Activated CD8-positive, alpha-beta T cell treated with anti-CD3 and anti-CD28 coated beads, Interleukin-2, amount 10 ng/mL, durations not matched to agents 7 days and 5 days (primary cell): ENCODE data around the gene NNMT. TPM values are rescaled to one million over a fixed set of nuclear protein-coding genes. Genes with fewer than 3 reads are reported as not detected.

ENCODE experiments used
- ATAC-seq: fragments of 150-1000 bp; cut with Tn5 transposase; one replicate; pipeline ENCODE4 v1.10.0; 2021; ENCODE audit warnings: moderate library complexity
- CTCF ChIA-PET: fragments of 350-600 bp; sonication (Branson Sonifier 250); formaldehyde crosslinking; loops from one replicate; lab custom pipeline; 2021; ENCODE audit warnings: antibody characterized with exemption; lab: Charles Lee
- POLR2A ChIA-PET: fragments of 350-600 bp; sonication (Branson Sonifier 250); formaldehyde crosslinking; loops from one replicate; lab custom pipeline; 2021; ENCODE audit warnings: antibody characterized with exemption; lab: Charles Lee
- DNase-seq: peaks from one replicate; pipeline ENCODE4 v3.0.0-alpha.2; 2020
- H3K27ac Mint-ChIP-seq: one replicate; pipeline ENCODE4 v1.8.0; 2021; ENCODE audit warnings: mild to moderate bottlenecking, mixed read lengths
- H3K27me3 Mint-ChIP-seq: one replicate; pipeline ENCODE4 v1.8.0; 2021; ENCODE audit warnings: low read depth, mixed read lengths
- H3K36me3 Mint-ChIP-seq: one replicate; pipeline ENCODE4 v1.8.0; 2021; ENCODE audit warnings: low read depth, mixed read lengths
- H3K4me1 Mint-ChIP-seq: one replicate; pipeline ENCODE4 v1.8.0; 2021; ENCODE audit warnings: low read depth, mixed read lengths
- H3K4me3 Mint-ChIP-seq: one replicate; pipeline ENCODE4 v1.8.0; 2021; ENCODE audit warnings: mild to moderate bottlenecking, mixed read lengths
- H3K9me3 Mint-ChIP-seq: one replicate; pipeline ENCODE4 v1.8.0; 2022; ENCODE audit warnings: mixed read lengths; ENCODE audit not compliant: insufficient read depth
- total RNA-seq, 2 experiments: library from RNA; stranded (reverse); gene quantifications; one replicate each; pipeline ENCODE4 v1.2.3, GENCODE V29; 2021

The NNMT gene
- total RNA-seq, 2 experiments from 2014 or later, result not detected

DNA sequence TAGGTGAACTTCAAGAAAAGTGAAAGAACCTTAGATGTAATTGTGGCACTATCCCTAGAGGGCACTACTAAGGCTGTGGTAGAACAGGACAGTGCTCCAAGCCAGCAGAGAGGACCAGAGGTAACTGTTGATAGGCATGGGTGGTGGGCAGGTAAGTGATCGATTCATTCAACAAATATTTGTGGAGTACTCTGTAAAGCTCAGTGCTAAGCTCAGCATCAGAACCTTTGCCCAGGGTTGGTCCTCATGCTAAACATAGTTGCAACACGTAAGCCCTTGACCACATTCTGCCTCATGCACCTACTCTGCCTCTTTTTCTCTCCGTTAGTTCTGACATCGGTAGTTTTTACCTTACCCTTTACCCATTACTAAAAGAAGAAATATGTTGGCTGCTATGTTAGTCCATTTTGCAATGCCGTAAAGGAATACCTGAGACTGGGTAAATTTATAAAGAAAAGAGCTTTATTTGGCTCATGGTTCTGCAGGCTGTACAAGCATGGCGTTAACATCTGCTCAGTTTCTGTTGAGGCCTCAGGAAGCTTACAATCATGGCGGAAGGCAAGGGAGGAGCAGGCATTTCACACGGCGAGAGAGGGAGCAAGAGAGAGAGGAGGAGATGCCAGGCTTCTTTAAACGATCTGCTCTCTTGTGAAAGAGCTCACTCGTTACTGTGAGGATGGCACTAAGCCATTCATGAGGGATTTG lies 18.4 kb upstream of the NNMT start:
- H3K9me3 Mint-ChIP-seq, result no peaks in the 10 kb centered on the region
- POLR2A ChIA-PET, result no interaction called here
- ATAC-seq (no peak), DNase-seq (no peak)
- no peak overlapping the region for H3K27ac Mint-ChIP-seq
- no peaks in the 10 kb centered on the region for H3K4me1 Mint-ChIP-seq
- no peak overlapping the region for H3K4me3 Mint-ChIP-seq
- CTCF ChIA-PET, result interaction anchor here (1.2 to 1.7 kb wide), 3 partner anchors 9 to 15 kb away, joined by 4 to 6 read pairs (median 5); no protein-coding TSS in a partner anchor
- H3K36me3 Mint-ChIP-seq, result no peaks in the 10 kb centered on the region
- peaks cover 41% of the 10 kb centered on the region for H3K27me3 Mint-ChIP-seq

DNA sequence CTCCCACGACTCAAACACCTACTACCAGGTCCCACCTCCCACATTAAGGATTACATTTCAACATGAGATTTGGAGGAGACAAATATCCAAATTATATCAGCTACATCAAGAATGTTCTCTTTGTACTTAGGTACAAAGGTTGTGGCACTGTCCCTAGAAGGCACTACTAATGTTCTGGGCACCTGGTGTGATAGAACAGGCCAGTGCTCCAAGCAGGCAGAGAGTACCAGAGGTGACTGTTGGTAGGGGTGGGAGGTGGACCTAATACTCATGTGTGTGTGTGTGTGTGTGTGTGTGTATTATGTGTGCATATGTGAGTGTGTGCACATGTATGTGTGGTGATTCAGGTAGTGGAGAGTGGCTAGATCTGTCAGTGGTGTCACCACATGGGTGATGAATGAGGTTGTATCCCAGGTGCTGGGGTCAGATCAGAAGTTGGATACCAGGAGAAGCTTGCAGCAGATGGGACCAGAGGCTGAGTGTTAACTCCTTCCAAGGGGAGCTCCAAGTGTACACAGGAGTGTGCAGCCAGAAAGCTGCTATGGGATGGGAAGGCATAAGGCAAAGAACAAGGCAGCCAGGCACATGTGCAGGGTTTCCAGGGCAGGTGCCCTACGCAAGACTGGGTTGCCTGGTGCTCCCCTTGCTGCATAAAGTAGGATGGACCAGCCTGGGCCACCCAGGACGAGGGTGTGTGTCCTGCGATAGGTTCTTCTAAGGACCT lies 17.7 kb upstream of the NNMT start:
- Mint-ChIP-seq H3K4me3 (no peak overlapping the region), H3K27me3 (peaks cover 43% of the 10 kb centered on the region), H3K27ac (no peak overlapping the region), H3K36me3 (no peaks in the 10 kb centered on the region), H3K4me1 (no peaks in the 10 kb centered on the region), H3K9me3 (no peaks in the 10 kb centered on the region)
- CTCF ChIA-PET, result interaction anchor here (1.2 to 1.7 kb wide), 3 partner anchors 9 to 16 kb away, joined by 4 to 6 read pairs (median 5); no protein-coding TSS in a partner anchor
- DNase-seq, result no peak
- no peak for ATAC-seq
- POLR2A ChIA-PET, result no interaction called here

GRCh38 chr11:114279792-114280546 lies 16.2 kb upstream of the NNMT start:
- no peak overlapping the region for H3K27ac Mint-ChIP-seq
- no peak for ATAC-seq
- ChIA-PET POLR2A (interaction anchor here (0.6 kb wide), 1 partner anchor 285 kb away, joined by 3 read pairs; no protein-coding TSS in a partner anchor), CTCF (interaction anchor here (0.6 to 1.7 kb wide), 4 partner anchors 17 to 67 kb away, joined by 3 to 6 read pairs (median 4); no protein-coding TSS in a partner anchor)
- no peak for DNase-seq
- peaks cover 36% of the 10 kb centered on the region for H3K27me3 Mint-ChIP-seq
- H3K9me3 Mint-ChIP-seq, result no peaks in the 10 kb centered on the region
- H3K4me1 Mint-ChIP-seq, result no peaks in the 10 kb centered on the region
- no peak overlapping the region for H3K4me3 Mint-ChIP-seq
- H3K36me3 Mint-ChIP-seq, result no peaks in the 10 kb centered on the region

DNA sequence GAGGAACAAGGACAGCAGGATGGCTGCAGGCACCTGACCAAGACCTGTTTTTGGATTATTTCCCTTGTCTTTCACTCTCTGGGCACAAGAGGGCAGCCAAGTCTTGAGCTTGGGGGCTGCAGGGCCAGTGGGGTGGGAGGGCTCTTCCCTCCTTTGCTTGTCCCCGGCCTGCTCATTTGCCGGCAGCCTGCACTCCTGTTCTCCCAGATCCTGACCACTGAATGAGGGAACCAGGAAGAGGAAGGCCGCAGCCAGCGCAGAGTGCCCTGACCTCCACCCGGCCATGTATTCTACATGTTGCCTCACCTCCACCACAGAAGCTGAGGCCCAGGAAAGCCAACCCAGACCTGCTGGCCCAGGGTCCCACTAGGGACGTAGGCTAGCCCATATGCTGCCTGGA lies 15.5 kb upstream of the NNMT start:
- Mint-ChIP-seq H3K9me3 (no peaks in the 10 kb centered on the region), H3K27ac (no peak overlapping the region), H3K27me3 (peaks cover 32% of the 10 kb centered on the region), H3K4me3 (no peak overlapping the region), H3K36me3 (no peaks in the 10 kb centered on the region), H3K4me1 (no peaks in the 10 kb centered on the region)
- ChIA-PET CTCF (interaction anchor here (0.7 to 1.7 kb wide), 10 partner anchors 11 to 382 kb away, joined by 3 to 7 read pairs (median 4); no protein-coding TSS in a partner anchor), POLR2A (interaction anchor here (0.6 kb wide), 1 partner anchor 385 kb away, joined by 3 read pairs; no protein-coding TSS in a partner anchor)
- DNase-seq (no peak), ATAC-seq (no peak)

DNA sequence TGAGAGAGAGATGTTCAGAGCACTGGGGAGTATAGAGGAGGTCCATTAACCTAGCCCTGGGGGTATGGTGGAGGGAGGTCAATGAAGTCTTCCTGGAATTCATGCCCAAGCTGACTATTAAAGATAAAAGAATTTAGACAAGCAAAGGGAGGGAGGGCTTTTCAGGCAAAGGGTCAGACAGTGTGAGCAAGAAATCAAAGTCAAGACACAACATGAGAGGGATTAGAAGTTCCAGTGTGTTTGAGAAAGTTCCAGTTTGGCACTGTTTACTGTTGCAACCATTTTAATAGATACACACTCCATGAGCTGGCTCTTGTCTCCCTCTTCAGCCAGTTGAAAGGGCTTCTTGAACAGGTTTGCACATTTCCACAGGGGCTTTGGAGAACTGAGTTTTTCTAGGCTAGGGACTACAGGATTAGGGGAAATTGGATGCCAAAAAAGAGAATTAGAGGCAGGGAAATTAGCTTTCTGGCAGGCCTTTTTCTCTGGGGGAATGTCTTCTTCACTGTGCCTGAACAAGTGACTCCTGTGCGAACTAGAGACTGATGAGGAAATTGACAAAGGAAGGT lies 14.7 kb upstream of the NNMT start:
- ChIA-PET POLR2A (no interaction called here), CTCF (interaction anchor here (0.8 to 1.7 kb wide), 9 partner anchors 10 to 290 kb away, joined by 3 to 7 read pairs (median 4); no protein-coding TSS in a partner anchor)
- Mint-ChIP-seq H3K27me3 (peaks cover 31% of the 10 kb centered on the region), H3K4me3 (no peak overlapping the region), H3K9me3 (no peaks in the 10 kb centered on the region), H3K4me1 (no peaks in the 10 kb centered on the region), H3K27ac (no peak overlapping the region), H3K36me3 (no peaks in the 10 kb centered on the region)
- DNase-seq (no peak), ATAC-seq (no peak)

DNA sequence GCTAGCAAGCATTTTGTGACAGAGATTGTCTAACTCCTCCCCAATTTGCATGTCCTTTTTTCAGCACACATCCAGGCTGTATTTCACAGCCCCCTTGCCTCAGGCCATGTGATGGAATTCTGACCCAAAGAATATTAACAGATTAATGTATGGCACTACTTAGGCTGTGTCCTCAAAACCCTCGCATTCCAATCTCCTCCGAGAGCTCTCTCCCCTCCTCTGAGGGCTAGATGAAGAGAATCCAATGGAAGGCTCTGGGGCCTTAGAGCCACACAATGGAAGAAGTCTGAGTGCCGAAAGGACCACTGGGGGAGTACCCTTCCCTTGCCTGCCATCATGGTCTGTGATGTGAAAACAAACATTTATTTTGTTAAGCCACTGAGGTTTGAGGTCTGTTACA lies 13.7 kb upstream of the NNMT start:
- DNase-seq (no peak), ATAC-seq (no peak)
- no peaks in the 10 kb centered on the region for H3K36me3 Mint-ChIP-seq
- ChIA-PET POLR2A (no interaction called here), CTCF (no interaction called here)
- H3K9me3 Mint-ChIP-seq, result no peaks in the 10 kb centered on the region
- H3K27ac Mint-ChIP-seq, result no peak overlapping the region
- H3K27me3 Mint-ChIP-seq, result peaks cover 29% of the 10 kb centered on the region
- H3K4me3 Mint-ChIP-seq, result no peak overlapping the region
- no peaks in the 10 kb centered on the region for H3K4me1 Mint-ChIP-seq

DNA sequence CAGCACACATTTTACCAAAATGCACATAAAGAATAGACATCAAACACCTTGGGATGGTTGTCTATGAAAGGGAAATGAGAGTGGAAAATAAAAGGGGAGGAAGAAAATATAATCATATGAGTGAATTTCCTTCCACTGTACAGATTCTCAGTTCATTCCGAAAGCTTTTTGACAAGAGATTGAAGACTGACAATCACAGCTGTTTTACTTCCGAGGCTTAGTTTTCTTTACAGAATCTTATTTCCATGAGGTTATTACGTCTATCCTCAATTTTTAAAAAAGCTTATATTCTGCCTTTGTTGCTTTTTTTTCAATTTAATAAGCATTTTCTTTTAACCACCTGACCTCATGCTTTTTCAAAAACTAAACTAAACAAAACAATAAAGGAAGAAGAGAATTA lies 12.8 kb upstream of the NNMT start:
- ChIA-PET CTCF (no interaction called here), POLR2A (no interaction called here)
- ATAC-seq, result no peak
- Mint-ChIP-seq H3K27me3 (peaks cover 30% of the 10 kb centered on the region), H3K4me1 (no peaks in the 10 kb centered on the region), H3K27ac (no peak overlapping the region), H3K4me3 (no peak overlapping the region), H3K36me3 (no peaks in the 10 kb centered on the region), H3K9me3 (no peaks in the 10 kb centered on the region)
- no peak for DNase-seq

DNA sequence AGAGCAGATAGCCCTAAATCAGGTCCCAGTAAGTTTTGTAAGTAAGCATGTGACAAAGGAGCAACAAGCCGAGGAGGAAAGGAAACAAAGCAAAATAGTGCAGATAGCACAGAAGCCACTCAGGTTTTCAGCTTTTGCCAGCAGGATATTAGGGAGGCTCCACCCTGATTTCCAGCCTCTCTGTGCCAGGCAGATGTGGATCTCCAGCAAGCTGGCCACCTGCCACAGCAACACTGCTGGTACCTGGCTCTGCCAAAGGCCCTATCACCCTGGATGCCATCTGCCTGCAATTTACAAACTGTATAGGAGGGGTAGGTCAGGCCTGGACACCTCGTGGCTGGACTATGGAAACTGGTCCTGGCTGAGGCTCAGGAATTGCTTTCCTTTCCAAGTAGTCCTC lies 12.2 kb upstream of the NNMT start:
- H3K27ac Mint-ChIP-seq, result no peak overlapping the region
- ATAC-seq (no peak), DNase-seq (no peak)
- no peaks in the 10 kb centered on the region for H3K4me1 Mint-ChIP-seq
- ChIA-PET CTCF (no interaction called here), POLR2A (no interaction called here)
- H3K4me3 Mint-ChIP-seq, result no peak overlapping the region
- H3K27me3 Mint-ChIP-seq, result peaks cover 28% of the 10 kb centered on the region
- H3K36me3 Mint-ChIP-seq, result no peaks in the 10 kb centered on the region
- H3K9me3 Mint-ChIP-seq, result no peaks in the 10 kb centered on the region

GRCh38 chr11:114284914-114285313 lies 11.3 kb upstream of the NNMT start:
- ChIA-PET POLR2A (no interaction called here), CTCF (interaction anchor here (0.7 kb wide), 1 partner anchor 55 kb away, joined by 3 read pairs; no protein-coding TSS in a partner anchor)
- no peaks in the 10 kb centered on the region for H3K36me3 Mint-ChIP-seq
- no peaks in the 10 kb centered on the region for H3K4me1 Mint-ChIP-seq
- peaks cover 22% of the 10 kb centered on the region for H3K27me3 Mint-ChIP-seq
- H3K27ac Mint-ChIP-seq, result no peak overlapping the region
- no peak overlapping the region for H3K4me3 Mint-ChIP-seq
- no peak for ATAC-seq
- no peak for DNase-seq
- H3K9me3 Mint-ChIP-seq, result no peaks in the 10 kb centered on the region

- Mint-ChIP-seq H3K4me1 (no peaks in the 10 kb centered on the region), H3K27me3 (peaks cover 24% of the 10 kb centered on the region), H3K9me3 (no peaks in the 10 kb centered on the region), H3K4me3 (no peak overlapping the region), H3K36me3 (no peaks in the 10 kb centered on the region), H3K27ac (no peak overlapping the region)
- ATAC-seq (no peak), DNase-seq (no peak)
- ChIA-PET CTCF (no interaction called here), POLR2A (no interaction called here)
These were observed 10.6 kb upstream of the NNMT start for GRCh38 chr11:114285599-114285998.

GRCh38 chr11:114286229-114286628 lies 10.0 kb upstream of the NNMT start:
- no peak overlapping the region for H3K4me3 Mint-ChIP-seq
- CTCF ChIA-PET, result no interaction called here
- H3K9me3 Mint-ChIP-seq, result no peaks in the 10 kb centered on the region
- H3K36me3 Mint-ChIP-seq, result no peaks in the 10 kb centered on the region
- ATAC-seq, result no peak
- DNase-seq, result no peak
- no peaks in the 10 kb centered on the region for H3K4me1 Mint-ChIP-seq
- POLR2A ChIA-PET, result no interaction called here
- peaks cover 24% of the 10 kb centered on the region for H3K27me3 Mint-ChIP-seq
- no peak overlapping the region for H3K27ac Mint-ChIP-seq
